Suppressor macrophage treated with lipopolysaccharide for 1 hour (primary cell): ENCODE measurements around the gene NRP2.

Experiments used
- DNase-seq, 3 donors: peaks; one replicate each; pipeline ENCODE4 v3.0.0-alpha.2; 2020 to 2022

The NRP2 gene

GRCh38 chr2:205815673-205816072 lies 133.4 kb downstream of the NRP2 start:
- no peak for DNase-seq

GRCh38 chr2:205816268-205816667 lies 134.0 kb downstream of the NRP2 start:
- DNase-seq: no peak

- DNase-seq: no peak
Measured at GRCh38 chr2:205822579-205822978, 140.3 kb downstream of the NRP2 start.

- no peak for DNase-seq
Measured at GRCh38 chr2:205827809-205828365, 145.6 kb downstream of the NRP2 start.

GRCh38 chr2:205833864-205834263 lies 151.6 kb downstream of the NRP2 start:
- no peak for DNase-seq

GRCh38 chr2:205834796-205835195 lies 152.5 kb downstream of the NRP2 start:
- peak; percentile 7 to 37 (median 11) for DNase-seq

GRCh38 chr2:205835251-205835791 lies 153.0 kb downstream of the NRP2 start:
- no peak for DNase-seq

- DNase-seq: no peak
Measured at GRCh38 chr2:205835923-205836322, 153.6 kb downstream of the NRP2 start.

- no peak for DNase-seq
Measured at GRCh38 chr2:205836477-205837221, 154.3 kb downstream of the NRP2 start.

GRCh38 chr2:205837663-205838062 lies 155.4 kb downstream of the NRP2 start:
- DNase-seq: no peak

GRCh38 chr2:205845446-205845845 lies 163.1 kb downstream of the NRP2 start:
- no peak for DNase-seq
